ENCODE results near the gene HELLS. TPM values are rescaled to one million over a fixed set of nuclear protein-coding genes. Genes with fewer than 3 reads are reported as not detected.

HELLS gene
- total RNA-seq, 1 experiment from 2014 or later = 291 TPM

GRCh38 chr10:94591461-94592205 is 46.0 kb downstream of the HELLS start:
- Mint-ChIP-seq H3K4me3 (no peak overlapping the region), H3K4me1 (no peaks in the 10 kb centered on the region), H3K36me3 (ENCODE audit: insufficient read depth in 1 of 3, low read depth in 3 of 3) (peaks cover 46 to 90% (median 82%) of the 10 kb centered on the region in 3 experiments; a peak in 6 of 7 replicates), H3K27ac (no peak overlapping the region; a peak in 1 of 7 replicates), H3K9me3 (no peaks in the 10 kb centered on the region), H3K27me3 (ENCODE audit: low read depth) (no peaks in the 10 kb centered on the region)
- no peaks in the 10 kb centered on the region for H3K27me3 ChIP-seq (ENCODE audit: insufficient read depth, low read length)
- no peak overlapping the region for H2AFZ ChIP-seq (ENCODE audit: low read length)
- WGBS (ENCODE audit: extremely low coverage, insufficient read length, low lambda C conversion rate) = no CpG with 5 or more reads among the region's 1 CpG
- no peak overlapping the region for H3K18ac ChIP-seq (ENCODE audit: insufficient read length, low read depth, low read length)
- no peak overlapping the region for H2AK5ac ChIP-seq (ENCODE audit: insufficient read length, low read length)
- no peak overlapping the region for H4K8ac ChIP-seq (replicated peaks; ENCODE audit: insufficient read length, low read depth, low read length)
- no peak overlapping the region for H3K4me2 ChIP-seq (ENCODE audit: insufficient read depth, insufficient read length, low read length)
- H2BK5ac ChIP-seq (ENCODE audit: insufficient read length, low read length) = no peak overlapping the region
- no peak overlapping the region for H4K91ac ChIP-seq (ENCODE audit: insufficient read length, low read depth, low read length)
- no peak overlapping the region for H3K14ac ChIP-seq (ENCODE audit: insufficient read depth, low read length)
- H3K56ac ChIP-seq (ENCODE audit: insufficient read length, low read depth, low read length) = no peak overlapping the region
- DNase-seq = no peak
- no peak overlapping the region for H3K4ac ChIP-seq (ENCODE audit: low read depth, low read length)
- no peaks in the 10 kb centered on the region for H3K79me2 ChIP-seq (ENCODE audit: insufficient read depth, low read length)
- H3K23ac ChIP-seq (ENCODE audit: insufficient read length, low read depth, low read length) = no peak overlapping the region
- no peaks in the 10 kb centered on the region for H4K20me1 ChIP-seq (ENCODE audit: control insufficient read depth, insufficient read depth, insufficient read length)
- H3K9me3 ChIP-seq (ENCODE audit: control insufficient read depth, low read depth, low read length) = no peaks in the 10 kb centered on the region
- no peak overlapping the region for H2BK20ac ChIP-seq (ENCODE audit: low read depth, low read length, poor library complexity, severe bottlenecking)
- no peak overlapping the region for H2BK12ac ChIP-seq (ENCODE audit: insufficient read length, low read depth, low read length)
- H3K4me1 ChIP-seq (ENCODE audit: insufficient read depth, low read length) = no peaks in the 10 kb centered on the region
- no peak overlapping the region for H2BK120ac ChIP-seq (ENCODE audit: low read depth, low read length, poor library complexity, severe bottlenecking)
- no peak overlapping the region for H4K5ac ChIP-seq (ENCODE audit: insufficient read length, low read depth, low read length)
- no peak overlapping the region for H2BK15ac ChIP-seq (ENCODE audit: low read depth, low read length)
- no peak overlapping the region for H3T11ph ChIP-seq (ENCODE audit: low read length)
- no peak for TF ChIP-seq CTCF (conservative IDR thresholded peaks at IDR 0.05)
- H3K23me2 ChIP-seq (ENCODE audit: insufficient read length, low read depth, low read length, poor library complexity, severe bottlenecking) = no peaks in the 10 kb centered on the region
- H3K9ac ChIP-seq (ENCODE audit: extremely low read depth, insufficient read length, low read length) = no peak overlapping the region
- H3K27ac ChIP-seq (ENCODE audit: insufficient read length, low read depth, low read length) = no peak overlapping the region
- no peaks in the 10 kb centered on the region for H3K79me1 ChIP-seq (ENCODE audit: insufficient read depth, low read depth, low read length, poor library complexity, severe bottlenecking)

All from H9 (cell line).